AG04449 (cell line): ENCODE results near the gene DUS1L.

Source experiments
- CTCF ChIA-PET: fragments of 350-600 bp; formaldehyde crosslinking; extraction: SDS; loops from one replicate; lab custom pipeline; 2021; ENCODE audit warnings: antibody characterized with exemption; lab: Yijun Ruan, JAX
- POLR2A ChIA-PET: fragments of 400-600, 350-600 bp; formaldehyde crosslinking; extraction: SDS; loops from one replicate; lab custom pipeline; 2020; ENCODE audit warnings: antibody characterized with exemption, inconsistent platforms; lab: Yijun Ruan, JAX
- DNase-seq: peaks from one replicate; pipeline ENCODE4 v3.0.0-alpha.2; 2010; ENCODE audit warnings: low read depth, low spot score
- H3K4me3 ChIP-seq: 2 replicates; pipeline ENCODE4 v1.5.1; 2011; ENCODE audit warnings: low read depth, mild to moderate bottlenecking, control low read depth, low read length
- TF ChIP-seq, protein P1 (sequence below): IDR thresholded peaks from one replicate; pipeline ENCODE4 v1.5.1; 2011; ENCODE audit warnings: mild to moderate bottlenecking, moderate library complexity, low read length, control low read depth, inconsistent platforms; ENCODE audit not compliant: insufficient read depth; ENCODE audit errors: missing control alignments

Gene DUS1L

GRCh38 chr17:82089723-82090548 lies 24.3 kb upstream of the DUS1L start:
- H3K4me3 ChIP-seq, result no peak overlapping the region
- DNase-seq, result no peak
- POLR2A ChIA-PET, result interaction anchor here (1.5 kb wide), 1 partner anchor 52 kb away, joined by 3 read pairs; the partner anchor contains the start of gene DCXR
- TF ChIP-seq, protein P1, sequence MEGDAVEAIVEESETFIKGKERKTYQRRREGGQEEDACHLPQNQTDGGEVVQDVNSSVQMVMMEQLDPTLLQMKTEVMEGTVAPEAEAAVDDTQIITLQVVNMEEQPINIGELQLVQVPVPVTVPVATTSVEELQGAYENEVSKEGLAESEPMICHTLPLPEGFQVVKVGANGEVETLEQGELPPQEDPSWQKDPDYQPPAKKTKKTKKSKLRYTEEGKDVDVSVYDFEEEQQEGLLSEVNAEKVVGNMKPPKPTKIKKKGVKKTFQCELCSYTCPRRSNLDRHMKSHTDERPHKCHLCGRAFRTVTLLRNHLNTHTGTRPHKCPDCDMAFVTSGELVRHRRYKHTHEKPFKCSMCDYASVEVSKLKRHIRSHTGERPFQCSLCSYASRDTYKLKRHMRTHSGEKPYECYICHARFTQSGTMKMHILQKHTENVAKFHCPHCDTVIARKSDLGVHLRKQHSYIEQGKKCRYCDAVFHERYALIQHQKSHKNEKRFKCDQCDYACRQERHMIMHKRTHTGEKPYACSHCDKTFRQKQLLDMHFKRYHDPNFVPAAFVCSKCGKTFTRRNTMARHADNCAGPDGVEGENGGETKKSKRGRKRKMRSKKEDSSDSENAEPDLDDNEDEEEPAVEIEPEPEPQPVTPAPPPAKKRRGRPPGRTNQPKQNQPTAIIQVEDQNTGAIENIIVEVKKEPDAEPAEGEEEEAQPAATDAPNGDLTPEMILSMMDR, result no peak
- CTCF ChIA-PET, result no interaction called here

- ChIA-PET POLR2A (interaction anchor here (1.5 kb wide), 1 partner anchor 52 kb away, joined by 3 read pairs; the partner anchor contains the start of gene DCXR), CTCF (no interaction called here)
- no peak overlapping the region for H3K4me3 ChIP-seq
- no peak for DNase-seq
- TF ChIP-seq, protein P1, result no peak
Measured at GRCh38 chr17:82088838-82089722, 23.5 kb upstream of the DUS1L start.

GRCh38 chr17:82087961-82088837 lies 22.6 kb upstream of the DUS1L start:
- ChIA-PET CTCF (no interaction called here), POLR2A (interaction anchor here (1.1 kb wide), 2 partner anchors 37 to 240 kb away, joined by 3 read pairs; no protein-coding TSS in a partner anchor)
- DNase-seq, result no peak
- TF ChIP-seq, protein P1, result no peak
- no peak overlapping the region for H3K4me3 ChIP-seq

DNA sequence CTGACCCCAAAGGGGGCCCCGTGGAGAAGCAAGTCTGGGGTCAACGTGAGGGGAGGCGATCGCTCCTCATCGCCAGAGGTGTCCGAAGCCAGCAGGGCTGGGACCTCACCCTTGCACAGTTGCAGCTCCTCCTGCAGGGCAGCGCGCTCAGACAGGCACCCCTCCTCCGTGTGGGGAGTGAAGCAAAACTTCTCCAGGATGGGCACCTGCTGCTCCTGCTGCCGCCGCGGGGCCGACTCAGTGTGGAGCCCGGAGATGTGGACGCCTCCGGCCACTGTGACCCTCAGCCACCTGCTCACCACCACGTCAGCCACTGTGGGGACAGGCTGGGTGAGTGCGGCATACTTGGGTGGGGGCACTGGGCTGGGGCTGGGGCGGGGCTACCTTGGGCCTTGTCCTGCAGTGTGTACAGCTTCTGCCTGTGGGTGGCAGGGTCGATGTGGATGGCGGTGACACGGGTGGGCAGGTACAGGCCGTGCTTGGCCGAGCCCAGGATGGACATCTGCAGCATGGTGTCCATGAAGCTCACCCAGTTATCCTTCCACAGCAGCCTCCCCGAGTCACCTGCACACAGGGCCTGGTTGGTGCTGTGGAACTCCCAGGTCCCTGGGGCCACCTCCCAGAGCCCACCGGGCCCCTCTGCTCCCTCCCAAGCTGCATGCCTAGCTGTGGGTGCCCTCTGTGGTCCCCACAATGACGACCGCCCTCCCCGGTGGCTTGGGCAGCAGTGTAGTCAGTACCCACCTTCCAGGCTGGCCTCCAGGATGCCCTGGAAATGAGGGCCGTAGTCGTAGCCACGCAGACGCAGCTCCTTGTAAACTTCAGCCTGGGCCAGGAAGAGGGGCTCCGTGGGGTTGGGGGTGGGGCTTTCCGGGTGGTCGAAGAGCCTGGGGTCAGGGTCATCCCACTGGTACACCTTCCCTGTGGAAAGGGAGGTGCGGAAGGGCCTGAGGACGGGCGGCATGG lies 21.6 kb upstream of the DUS1L start:
- ChIA-PET CTCF (interaction anchor here (0.7 kb wide), 1 partner anchor 83 kb away, joined by 3 read pairs; no protein-coding TSS in a partner anchor), POLR2A (interaction anchor here (1.0 to 1.1 kb wide), 3 partner anchors 16 to 241 kb away, joined by 3 read pairs; no protein-coding TSS in a partner anchor)
- TF ChIP-seq, protein P1, result no peak

More for the DNA sequence above, 21.6 kb upstream of the DUS1L start:
- no peak for DNase-seq
- H3K4me3 ChIP-seq, result no peak overlapping the region
